Inflammatory macrophage treated with lipopolysaccharide for 1 hour (primary cell): ENCODE data around the gene TXNL4B.
"Not testable (repeated sequence)": the region's sequence is repeated elsewhere in the genome, so short reads cannot be mapped to it uniquely, and the experiment has no call there.

ENCODE experiments used
- DNase-seq, 2 donors: peaks; one replicate each; pipeline ENCODE4 v3.0.0-alpha.2; 2020 to 2022

TXNL4B gene

DNA sequence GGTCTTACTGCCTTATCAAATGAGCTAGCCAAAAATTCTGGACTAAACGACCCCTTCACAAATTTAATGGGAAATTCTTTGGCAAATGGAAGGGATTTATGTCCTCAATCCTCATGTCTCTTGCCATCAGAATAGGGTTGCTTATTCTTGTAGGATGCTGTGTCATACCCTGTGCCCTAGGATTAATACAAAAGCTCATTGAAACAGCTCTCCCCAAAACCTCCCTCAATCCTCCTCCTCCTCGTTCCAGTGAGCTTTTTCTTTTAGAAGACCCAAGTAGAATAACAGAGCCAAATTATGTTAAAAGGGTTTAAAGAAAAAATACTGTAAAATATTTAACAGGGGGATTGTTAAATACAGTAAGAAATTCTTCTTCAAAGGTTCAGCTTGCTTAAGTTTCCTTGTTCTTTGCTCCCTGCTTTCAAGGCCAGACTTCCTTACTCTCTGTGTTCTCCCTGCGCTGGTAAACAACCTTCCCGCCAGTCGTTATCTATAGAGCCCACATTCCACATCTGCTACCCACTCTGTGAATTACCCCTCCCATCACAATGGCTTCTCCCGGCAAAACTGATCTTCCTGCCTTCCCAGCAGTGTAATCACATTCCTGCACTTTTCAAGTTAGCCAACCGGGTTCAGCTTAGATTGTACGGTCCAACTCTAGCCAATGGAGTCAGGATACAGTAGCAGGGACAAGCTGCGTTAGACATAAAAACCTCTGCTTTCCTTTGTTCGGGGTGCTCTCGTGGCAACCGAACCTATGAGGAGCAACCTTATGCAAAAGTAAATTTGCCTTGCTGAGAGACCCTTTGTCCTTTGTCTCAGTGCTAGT, 20.7 kb downstream of the TXNL4B start:
- DNase-seq = no peak

DNA sequence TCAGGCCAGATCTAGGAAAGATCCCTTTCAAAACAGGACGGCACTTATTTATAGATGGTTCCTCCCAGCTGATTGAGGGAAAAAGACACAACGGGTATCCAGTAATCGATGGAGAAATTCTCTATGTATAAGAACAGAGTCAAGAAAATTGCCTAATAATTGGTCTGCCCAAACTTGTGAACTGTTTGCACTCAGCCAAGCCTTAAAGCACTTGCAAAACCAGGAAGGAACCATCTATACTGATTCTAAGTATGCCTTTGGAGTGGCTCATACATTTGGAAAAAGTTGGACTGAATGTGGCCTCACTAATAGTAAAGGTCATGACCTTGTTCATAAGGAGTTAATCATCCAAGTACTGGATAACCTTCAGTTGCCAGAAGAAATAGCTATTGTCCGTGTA, 24.5 kb downstream of the TXNL4B start:
- DNase-seq = no peak

DNA sequence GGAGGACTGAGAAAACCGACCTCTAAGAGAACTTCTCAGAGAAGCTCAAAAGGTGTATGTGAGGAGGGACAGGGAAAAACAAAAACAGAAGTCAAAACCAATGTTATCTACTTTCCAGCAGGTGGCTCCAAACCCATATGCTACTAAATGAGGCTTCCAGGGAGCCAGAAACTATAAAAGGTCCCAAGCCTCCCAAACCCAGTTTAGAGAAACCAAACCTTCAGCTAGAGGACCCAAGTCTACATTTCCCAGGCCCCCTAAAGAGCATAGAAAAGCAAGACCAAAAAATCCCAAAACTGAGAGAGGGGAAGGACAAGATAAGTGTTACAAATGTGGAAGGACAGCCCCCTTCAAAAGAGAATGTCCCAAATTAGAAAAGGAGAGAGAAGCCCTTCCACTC, 26.7 kb downstream of the TXNL4B start:
- peak in 1 of 2 donors; percentile 53 for DNase-seq

DNA sequence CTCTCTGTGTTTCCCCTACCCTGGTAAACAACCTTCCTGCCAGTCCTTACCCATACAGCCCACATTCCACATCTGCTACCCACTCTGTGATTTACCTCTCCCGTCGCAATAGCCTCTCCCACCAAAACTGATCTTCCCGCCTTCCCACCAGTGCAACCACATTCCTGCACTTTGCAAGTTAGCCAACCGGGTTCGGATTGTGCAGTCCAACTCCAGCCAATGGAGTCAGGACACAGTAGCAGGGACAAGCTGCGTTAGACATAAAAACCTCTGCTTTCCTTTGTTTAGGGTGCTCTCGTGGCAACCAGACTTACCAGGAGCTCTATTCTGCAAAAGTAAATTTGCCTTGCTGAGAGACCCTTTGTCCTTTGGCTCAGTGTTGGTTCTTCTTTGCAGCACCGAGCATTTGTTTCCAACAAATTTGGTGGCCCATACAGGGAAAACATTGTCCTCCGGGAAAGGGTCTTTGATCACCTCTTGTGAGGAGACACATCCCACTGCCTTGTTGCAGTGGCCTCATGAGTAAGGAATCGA, 29.0 kb downstream of the TXNL4B start:
- no peak for DNase-seq

DNA sequence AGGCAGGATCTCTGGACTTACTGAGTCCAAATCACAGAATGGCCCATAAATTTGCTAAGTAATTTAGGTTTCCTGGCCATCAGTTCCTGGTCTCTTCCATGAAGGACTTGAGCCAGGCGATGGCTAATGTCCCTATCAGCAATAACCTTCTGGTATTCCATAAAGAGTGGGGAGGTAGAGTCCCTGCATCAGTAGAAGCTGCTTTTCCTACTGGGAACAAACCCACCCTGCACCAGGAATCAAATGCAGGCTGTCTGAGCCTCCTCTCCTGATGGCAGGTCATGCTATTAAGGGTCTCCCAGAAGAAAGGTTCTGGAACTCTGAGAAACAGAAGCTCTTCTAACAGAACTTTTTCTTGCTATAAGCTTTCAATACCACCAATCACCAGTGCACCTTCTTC, 31.9 kb downstream of the TXNL4B start:
- no peak for DNase-seq

DNA sequence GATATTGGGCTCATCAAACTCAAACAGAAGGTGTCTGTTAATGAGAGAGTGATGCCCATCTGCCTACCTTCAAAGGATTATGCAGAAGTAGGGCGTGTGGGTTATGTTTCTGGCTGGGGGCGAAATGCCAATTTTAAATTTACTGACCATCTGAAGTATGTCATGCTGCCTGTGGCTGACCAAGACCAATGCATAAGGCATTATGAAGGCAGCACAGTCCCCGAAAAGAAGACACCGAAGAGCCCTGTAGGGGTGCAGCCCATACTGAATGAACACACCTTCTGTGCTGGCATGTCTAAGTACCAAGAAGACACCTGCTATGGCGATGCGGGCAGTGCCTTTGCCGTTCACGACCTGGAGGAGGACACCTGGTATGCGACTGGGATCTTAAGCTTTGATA, 33.0 kb downstream of the TXNL4B start:
- DNase-seq = no peak

DNA sequence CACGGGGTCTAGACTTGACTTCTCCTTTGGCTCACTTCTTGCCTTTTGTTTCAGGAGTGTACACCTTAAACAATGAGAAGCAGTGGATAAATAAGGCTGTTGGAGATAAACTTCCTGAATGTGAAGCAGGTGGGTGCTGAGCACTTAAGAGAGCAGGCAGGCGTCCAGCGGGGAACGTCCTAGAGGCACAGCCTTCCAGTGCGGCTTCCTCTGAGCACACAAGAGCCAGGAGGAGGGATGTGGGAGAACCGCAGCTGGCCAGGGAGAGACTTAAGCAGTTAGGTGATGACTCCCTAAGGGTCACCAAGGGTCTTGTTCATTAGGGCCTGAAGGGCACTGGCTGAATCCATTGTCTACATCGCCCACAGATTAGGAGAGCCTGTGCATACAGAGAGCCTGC, 34.4 kb downstream of the TXNL4B start:
- DNase-seq = not testable (repeated sequence)

DNA sequence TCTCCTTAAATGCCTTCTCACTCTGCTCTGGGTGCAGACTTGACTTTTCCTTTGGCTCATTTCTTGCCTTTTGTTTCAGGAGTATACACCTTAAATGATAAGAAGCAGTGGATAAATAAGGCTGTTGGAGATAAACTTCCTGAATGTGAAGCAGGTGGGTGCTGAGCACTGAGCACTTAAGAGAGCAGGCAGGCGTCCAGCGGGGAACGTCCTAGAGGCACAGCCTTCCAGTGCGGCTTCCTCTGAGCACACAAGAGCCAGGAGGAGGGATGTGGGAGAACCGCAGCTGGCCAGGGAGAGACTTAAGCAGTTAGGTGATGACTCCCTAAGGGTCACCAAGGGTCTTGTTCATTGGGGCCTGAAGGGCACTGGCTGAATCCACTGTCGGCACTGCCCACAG, 36.1 kb downstream of the TXNL4B start:
- DNase-seq = not testable (repeated sequence)

DNA sequence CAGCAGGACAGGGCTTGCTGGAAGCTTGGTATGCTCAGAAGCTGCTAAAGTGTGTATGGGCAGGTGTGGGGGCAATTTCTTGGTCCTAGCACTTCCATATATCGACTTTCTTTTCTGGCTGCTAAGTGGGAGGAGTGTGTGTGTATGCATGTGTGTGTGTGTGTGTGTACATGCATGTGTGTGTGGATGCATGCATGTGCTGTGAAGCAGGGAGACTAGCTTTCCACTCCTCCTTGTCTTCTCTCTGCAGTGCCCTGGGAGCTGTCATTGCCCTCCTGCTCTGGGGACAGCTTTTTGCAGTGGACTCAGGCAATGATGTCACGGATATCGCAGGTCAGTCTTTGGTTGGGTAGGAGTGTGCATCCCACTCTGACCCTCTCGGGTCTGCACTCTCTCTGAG, 37.5 kb downstream of the TXNL4B start:
- DNase-seq = no peak

DNA sequence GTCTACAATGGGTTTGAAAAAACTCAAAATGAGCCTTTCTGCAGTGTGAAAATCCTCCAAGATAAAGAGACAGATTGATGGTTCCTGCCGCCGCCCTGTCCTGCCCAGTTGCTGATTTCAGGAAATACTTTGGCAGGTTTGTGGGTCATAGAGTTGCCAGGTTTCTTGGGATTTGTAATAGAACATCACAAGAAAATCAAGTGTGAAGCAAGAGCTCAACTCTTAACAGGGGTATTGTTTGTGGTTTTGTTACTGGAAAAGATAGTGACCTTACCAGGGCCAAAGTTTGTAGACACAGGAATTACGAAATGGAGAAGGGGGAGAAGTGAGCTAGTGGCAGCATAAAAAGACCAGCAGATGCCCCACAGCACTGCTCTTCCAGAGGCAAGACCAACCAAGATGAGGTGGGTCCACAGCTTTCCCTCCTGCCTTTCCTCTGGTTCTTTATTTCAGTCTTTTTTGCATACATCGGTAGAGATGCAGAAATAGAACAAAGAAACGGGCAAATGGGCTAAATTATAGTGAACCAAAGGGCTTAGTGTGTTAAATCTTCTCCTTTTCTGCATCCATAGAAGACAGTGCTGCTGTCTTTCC, 39.1 kb downstream of the TXNL4B start, which contains the start of gene HP:
Gene HP, plus strand, starts transcription at position 252 of the 594 bp plus-strand sequence. Its CDS starts 148 bp downstream, at position 400.
- DNase-seq = not testable (repeated sequence)

DNA sequence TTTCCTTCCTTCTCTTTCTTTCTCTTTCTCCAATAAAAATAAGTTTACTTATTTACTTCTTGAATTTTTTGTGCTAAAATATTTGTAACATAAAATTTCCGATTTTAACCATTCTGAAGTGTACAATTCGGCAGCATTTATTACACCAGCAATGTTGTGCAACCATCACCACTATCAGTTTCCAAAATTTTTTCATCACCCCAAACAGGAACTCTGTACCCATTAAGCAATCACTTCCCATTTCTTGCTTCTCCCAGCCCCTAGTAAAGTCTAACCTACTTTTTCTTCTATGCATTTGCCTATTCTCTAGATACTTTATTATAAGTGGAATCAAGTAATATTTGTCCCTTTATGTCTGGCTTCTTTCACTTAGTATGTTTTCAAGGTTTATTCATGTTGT, 41.6 kb downstream of the TXNL4B start:
- peak; percentile 79 to 84 for DNase-seq

DNA sequence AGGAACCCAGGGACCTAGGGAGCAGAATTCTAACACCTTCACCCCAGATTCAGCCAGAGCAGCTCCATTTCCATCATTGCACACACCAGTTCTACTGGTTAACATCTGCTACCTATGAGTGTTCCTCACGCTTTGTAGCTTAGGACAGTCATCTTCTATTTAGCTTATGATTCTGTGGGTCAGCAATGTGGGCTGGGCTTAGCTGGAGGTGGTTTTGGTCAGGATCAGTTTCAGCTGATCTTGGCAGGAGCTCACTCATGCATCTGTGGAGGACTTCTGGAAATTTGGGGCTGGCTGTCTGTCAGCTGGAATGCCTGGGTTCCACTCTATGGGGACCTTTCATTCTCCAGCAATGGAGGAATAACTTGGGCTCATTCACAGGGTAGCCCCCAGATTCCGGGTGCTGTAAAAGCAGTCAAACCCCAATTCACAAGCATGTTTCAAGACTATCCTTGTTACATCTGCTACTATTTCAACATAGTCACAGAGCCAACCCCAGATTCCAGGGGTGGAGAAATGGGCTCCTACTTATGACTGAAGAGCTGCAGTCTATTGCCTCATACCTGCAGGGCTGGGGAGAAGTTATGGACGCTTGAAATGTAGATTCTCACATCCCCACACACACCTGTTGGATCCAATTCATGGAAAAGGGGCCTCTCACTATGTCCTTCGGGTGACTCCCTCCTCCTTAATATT, 42.5 kb downstream of the TXNL4B start:
- DNase-seq = peak; percentile 26 to 33

DNA sequence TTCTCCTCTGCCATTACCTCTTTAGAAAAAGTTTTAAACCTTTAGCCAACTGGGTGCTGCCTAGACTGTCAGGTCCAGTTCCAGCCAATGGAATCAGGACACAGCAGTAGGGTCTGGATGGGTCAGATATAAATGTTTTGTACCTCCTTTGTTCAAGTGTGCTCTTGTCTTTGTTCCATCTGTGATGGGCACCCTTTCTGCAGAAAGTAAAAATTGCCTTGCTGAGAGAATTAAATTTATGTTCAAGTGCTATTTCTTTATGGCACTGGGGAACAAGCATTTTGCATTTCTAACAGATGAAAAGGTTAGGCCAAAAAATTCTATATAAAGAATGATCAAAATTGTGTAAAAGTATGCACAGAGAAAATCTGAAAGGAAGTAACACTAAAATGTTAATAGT, 44.3 kb downstream of the TXNL4B start:
- no peak for DNase-seq

DNA sequence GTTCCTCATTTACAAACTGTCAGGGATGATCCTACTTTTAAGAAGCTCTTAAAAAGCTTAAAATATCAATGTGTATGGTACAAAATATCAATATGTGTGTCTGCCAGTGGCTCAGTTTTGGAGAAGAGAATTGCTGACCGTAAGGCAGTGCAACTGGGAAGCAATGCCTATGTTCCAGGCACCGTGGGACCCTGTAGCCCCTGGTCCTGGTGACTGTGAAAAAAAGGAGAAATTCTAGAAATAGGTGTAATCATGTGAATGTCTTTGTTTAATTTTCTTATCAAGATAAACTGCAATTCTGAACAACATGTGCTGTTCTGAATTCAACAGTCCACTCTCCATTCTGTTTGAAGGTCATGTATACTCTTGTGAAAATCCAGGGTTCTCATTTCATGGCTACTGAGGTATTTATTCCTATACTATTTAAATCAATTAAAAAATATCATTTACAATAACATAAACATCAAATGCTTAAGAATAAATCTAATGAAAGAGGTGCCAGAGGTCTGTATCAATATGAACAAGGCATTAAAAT, 48.5 kb downstream of the TXNL4B start:
- DNase-seq = no peak

DNA sequence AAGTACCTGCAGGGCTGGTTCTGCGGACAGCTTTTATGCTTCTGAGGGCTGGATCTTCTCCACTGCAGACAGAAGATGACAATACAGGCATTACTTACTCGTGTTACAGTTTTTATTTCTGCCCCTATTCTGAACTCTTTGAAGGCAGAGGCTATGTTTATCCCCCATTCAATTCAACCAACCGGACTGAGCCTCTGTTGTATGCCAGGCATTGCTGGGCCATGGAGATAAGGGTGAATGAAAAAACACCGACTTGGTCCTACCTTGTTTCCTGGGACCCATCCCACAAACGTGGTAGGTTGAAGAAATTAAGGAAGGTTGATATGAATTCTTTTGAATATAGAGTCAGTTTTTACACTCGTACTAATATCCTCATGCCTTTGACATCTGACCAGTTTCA, 49.1 kb downstream of the TXNL4B start:
- no peak for DNase-seq

DNA sequence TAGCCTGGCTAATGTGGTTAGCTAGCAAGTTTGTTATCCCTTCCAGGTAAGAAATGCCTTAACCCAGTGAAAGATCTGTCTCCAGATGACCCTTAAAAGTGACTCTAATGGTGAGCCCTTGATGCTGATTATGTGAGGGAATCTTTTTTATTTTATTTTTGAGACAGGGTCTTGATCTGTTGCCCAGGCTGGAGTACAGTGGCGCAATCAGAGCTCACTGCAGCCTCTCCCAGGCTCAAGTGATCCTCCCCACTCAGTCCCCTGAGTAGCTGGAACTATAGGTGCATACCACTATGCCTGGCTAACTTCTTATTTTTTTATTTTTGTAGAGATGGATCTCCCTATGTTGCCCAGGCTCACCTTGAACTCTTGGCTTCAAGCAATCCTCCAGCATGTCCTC, 49.9 kb downstream of the TXNL4B start:
- DNase-seq = no peak

DNA sequence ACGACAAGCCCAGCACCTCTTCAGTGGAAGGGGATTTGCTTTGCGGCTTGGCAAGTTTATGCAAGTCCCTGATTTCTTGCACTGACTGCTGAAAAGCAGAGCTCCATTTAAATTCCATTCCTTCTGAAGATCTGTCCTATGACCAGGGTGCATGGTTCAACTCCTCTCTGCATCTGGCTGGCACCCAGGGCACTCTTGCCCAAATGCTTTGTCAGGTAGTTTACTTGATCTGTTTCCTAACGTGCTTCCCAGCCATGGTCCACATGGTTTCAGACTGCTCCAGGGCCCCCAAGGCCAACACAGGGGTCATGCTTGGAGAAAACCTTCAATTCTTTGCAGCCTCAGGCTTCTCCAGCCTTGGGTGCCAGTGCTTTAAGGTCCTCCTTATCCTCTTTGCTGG, 50.4 kb downstream of the TXNL4B start:
- DNase-seq = no peak

DNA sequence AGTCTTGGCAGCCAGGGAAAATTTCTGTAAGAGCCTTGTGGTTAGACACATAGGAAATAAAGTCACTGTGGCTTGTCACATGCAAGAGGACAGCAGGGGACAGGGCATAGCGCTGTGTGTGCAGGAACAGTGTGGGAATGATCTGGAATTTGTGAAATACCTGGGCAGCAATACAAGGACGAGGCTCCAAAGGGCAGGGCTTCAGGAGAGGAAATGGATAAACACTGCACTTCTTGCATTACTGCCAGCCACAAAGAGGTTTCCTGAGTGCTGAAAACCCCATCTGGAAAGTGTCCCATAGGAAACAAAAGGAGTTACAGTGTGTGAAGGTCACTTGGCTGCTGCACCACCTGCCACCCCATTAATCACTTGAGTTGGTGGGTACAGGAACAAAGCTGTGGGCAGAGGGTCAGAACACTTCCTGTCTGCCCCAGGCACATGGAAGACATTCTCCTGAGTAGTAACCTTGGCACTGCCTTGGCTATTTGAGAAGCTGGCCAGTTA, 51.2 kb downstream of the TXNL4B start:
- DNase-seq = no peak

DNA sequence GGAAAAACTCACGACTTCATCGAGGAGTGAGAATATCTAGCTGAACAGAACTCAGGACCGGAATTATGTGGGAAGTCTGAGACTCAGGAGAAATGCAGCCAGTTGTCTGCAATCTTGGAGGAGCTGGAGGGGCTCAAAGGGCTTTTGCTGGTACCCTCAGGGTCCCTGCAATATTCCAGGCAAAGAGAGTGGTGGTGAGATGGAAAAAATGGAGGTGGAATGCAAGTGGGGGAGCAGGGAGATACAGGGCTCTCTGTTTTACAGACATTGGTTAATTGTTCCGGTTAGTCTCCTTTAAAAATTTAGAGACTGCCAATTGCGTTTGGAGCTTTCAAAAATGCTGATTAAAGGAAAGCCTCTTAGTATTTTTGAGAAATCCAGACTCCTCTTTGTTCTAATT, 57.3 kb downstream of the TXNL4B start:
- no peak for DNase-seq
